Liver (tissue), 9 donors: ENCODE results near the gene OR1E2. TPM values are rescaled to one million over a fixed set of nuclear protein-coding genes. Genes with fewer than 3 reads are reported as not detected.

ENCODE experiments used
- DNase-seq: peaks from one replicate; pipeline ENCODE4 v3.0.0-alpha.2; 2017; ENCODE audit warnings: low spot score
- H3K27ac ChIP-seq, 2 donors: one replicate each; pipeline ENCODE4 v1.7.0; 2013; ENCODE audit warnings: inconsistent platforms in 2 of 2, low read length in 2 of 2, control low read depth in 1 of 2, low read depth in 1 of 2, mild to moderate bottlenecking in 1 of 2
- H3K27me3 ChIP-seq, 4 donors: one replicate each; pipeline versions ENCODE4 v1.6.1 to v1.7.0; 2013; ENCODE audit warnings: low read length in 3 of 4, inconsistent platforms in 1 of 4, mild to moderate bottlenecking in 1 of 4, moderate library complexity in 1 of 4; ENCODE audit not compliant: control insufficient read depth in 4 of 4, insufficient read depth in 4 of 4
- H3K36me3 ChIP-seq, 4 donors: one replicate each; pipeline versions ENCODE4 v1.6.1 to v1.7.0; 2013; ENCODE audit warnings: low read length in 3 of 4, mild to moderate bottlenecking in 3 of 4, low read depth in 1 of 4, moderate library complexity in 1 of 4; ENCODE audit not compliant: control insufficient read depth in 4 of 4, insufficient read depth in 3 of 4
- H3K4me1 ChIP-seq, 4 donors: one replicate each; pipeline versions ENCODE4 v1.6.1 to v1.7.0; 2013; ENCODE audit warnings: low read length in 3 of 4, mild to moderate bottlenecking in 3 of 4, moderate library complexity in 1 of 4; ENCODE audit not compliant: control insufficient read depth in 4 of 4, insufficient read depth in 4 of 4
- H3K4me3 ChIP-seq, 3 donors: one replicate each; pipeline versions ENCODE4 v1.6.1 to v1.7.0; 2013; ENCODE audit warnings: low read length in 3 of 3, control low read depth in 1 of 3, low read depth in 1 of 3, mild to moderate bottlenecking in 1 of 3
- H3K9ac ChIP-seq, 2 donors: one replicate each; pipeline ENCODE4 v1.7.0; 2013; ENCODE audit warnings: low read length in 2 of 2, mild to moderate bottlenecking in 2 of 2, moderate library complexity in 2 of 2, control low read depth in 1 of 2, low read depth in 1 of 2
- H3K9me3 ChIP-seq, 4 donors: one replicate each; pipeline versions ENCODE4 v1.6.1 to v1.7.0; 2013; ENCODE audit warnings: low read length in 3 of 4; ENCODE audit not compliant: control insufficient read depth in 4 of 4
- ATF3 ChIP-seq: IDR thresholded peaks from 2 replicates; pipeline ENCODE4 v1.6.1; 2016; ENCODE audit warnings: antibody characterized with exemption
- EGR1 ChIP-seq, 2 donors: IDR thresholded peaks; 2 replicates each; pipeline ENCODE4 v1.6.1; 2016 to 2018; ENCODE audit warnings: antibody characterized with exemption in 2 of 2, low read depth in 2 of 2
- FOXA1 ChIP-seq: IDR thresholded peaks from 2 replicates; pipeline ENCODE4 v1.6.1; 2016; ENCODE audit warnings: antibody characterized with exemption
- FOXA2 ChIP-seq: IDR thresholded peaks from 2 replicates; pipeline ENCODE4 v1.6.1; 2016; ENCODE audit warnings: antibody characterized with exemption
- GABPA ChIP-seq, 2 donors: IDR thresholded peaks in 1 of 2; conservative IDR thresholded peaks in 1 of 2; 2 replicates each; pipeline ENCODE4 v1.6.1; 2016; ENCODE audit warnings: antibody characterized with exemption in 2 of 2, mild to moderate bottlenecking in 1 of 2, moderate library complexity in 1 of 2
- HNF4A ChIP-seq, 2 donors: conservative IDR thresholded peaks; 2 replicates each; pipeline ENCODE4 v1.6.1; 2016; ENCODE audit warnings: antibody characterized with exemption in 2 of 2, mild to moderate bottlenecking in 2 of 2
- HNF4G ChIP-seq: IDR thresholded peaks from 2 replicates; pipeline ENCODE4 v1.6.1; 2016; ENCODE audit warnings: antibody characterized with exemption
- JUND ChIP-seq, 2 donors: IDR thresholded peaks; 2 replicates each; pipeline ENCODE4 v1.6.1; 2016; ENCODE audit warnings: antibody characterized with exemption in 2 of 2
- MAX ChIP-seq: IDR thresholded peaks from 2 replicates; pipeline ENCODE4 v1.6.1; 2016; ENCODE audit warnings: antibody characterized with exemption
- NR2F2 ChIP-seq: IDR thresholded peaks from 2 replicates; pipeline ENCODE4 v1.6.1; 2016; ENCODE audit warnings: antibody characterized with exemption
- RAD21 ChIP-seq, 2 donors: IDR thresholded peaks; 2 replicates each; pipeline ENCODE4 v1.6.1; 2016; ENCODE audit warnings: antibody characterized with exemption in 2 of 2, mild to moderate bottlenecking in 2 of 2
- REST ChIP-seq: IDR thresholded peaks from 2 replicates; pipeline ENCODE4 v1.6.1; 2016; ENCODE audit warnings: antibody characterized with exemption, mild to moderate bottlenecking
- RXRA ChIP-seq, 2 donors: IDR thresholded peaks; 2 replicates each; pipeline ENCODE4 v1.6.1; 2017 to 2018; ENCODE audit warnings: antibody characterized with exemption in 2 of 2, mild to moderate bottlenecking in 1 of 2
- SP1 ChIP-seq: IDR thresholded peaks from 2 replicates; pipeline ENCODE4 v1.6.1; 2018; ENCODE audit warnings: antibody characterized with exemption, mild to moderate bottlenecking
- TAF1 ChIP-seq: conservative IDR thresholded peaks from 2 replicates; pipeline ENCODE4 v1.6.1; 2016; ENCODE audit warnings: antibody characterized with exemption, mild to moderate bottlenecking
- YY1 ChIP-seq: IDR thresholded peaks from 2 replicates; pipeline ENCODE4 v1.6.1; 2016; ENCODE audit warnings: antibody characterized with exemption, mild to moderate bottlenecking
- ZBTB33 ChIP-seq: IDR thresholded peaks from 2 replicates; pipeline ENCODE4 v1.6.1; 2016; ENCODE audit warnings: antibody characterized with exemption
- WGBS: extraction: QIAGEN DNeasy Blood & Tissue Kit; methylation state at CpG from one replicate; pipeline ENCODE4 v1.1.7; 2013; 5-methylcytosine and 5-hydroxymethylcytosine counted together
- polyA plus RNA-seq, 2 donors: library from polyadenylated mRNA; stranded (reverse) in 1 of 2; unstranded in 1 of 2; fragments of 200-250 nt in 1 of 2; fragments of >200 nt in 1 of 2; fragmentation: Nextera tagmentation in 1 of 2; extraction: Ambion mirVana in 1 of 2; gene quantifications; one replicate each; pipeline versions ENCODE4 v1.2.1 to v1.2.3, GENCODE V29; 2013 to 2015
- total RNA-seq, 2 donors: library from RNA; depleted of rRNA; stranded (reverse); fragments of >200 nt; gene quantifications; one replicate each; pipeline ENCODE4 v1.2.3, GENCODE V29; 2014
- TF ChIP-seq, protein P1 (sequence below): fragments of 150-350 bp; IDR thresholded peaks from 2 replicates; pipeline ENCODE4 v1.5.1; 2017; ENCODE audit warnings: improper control_type of control experiment, low read depth, low read length; ENCODE audit not compliant: missing input control
- donor health status: healthy.
- donor health status: healthy.
- donor health status: healthy.
- donor health status: healthy.
- donor health status: healthy.

OR1E2 gene
- total and polyA plus RNA-seq, 4 donors: 0.08 TPM; not detected in 3

- H3K4me3 ChIP-seq: no peak overlapping the region
- peaks cover 0 to 20% (median 10%) of the 10 kb centered on the region in 4 donors for H3K4me1 ChIP-seq
- TF ChIP-seq SP1 (no peak), REST (no peak), FOXA1 (no peak), FOXA2 (no peak), RXRA (IDR thresholded peaks at IDR 0.05) (no peak), HNF4A (conservative IDR thresholded peaks at IDR 0.05) (no peak), GABPA (IDR thresholded peaks at IDR 0.05 in 1 of 2, conservative IDR thresholded peaks at IDR 0.05 in 1 of 2) (no peak), HNF4G (no peak), YY1 (no peak), RAD21 (IDR thresholded peaks at IDR 0.05) (no peak), MAX (no peak), JUND (IDR thresholded peaks at IDR 0.05) (no peak)
- TF ChIP-seq, protein P1, sequence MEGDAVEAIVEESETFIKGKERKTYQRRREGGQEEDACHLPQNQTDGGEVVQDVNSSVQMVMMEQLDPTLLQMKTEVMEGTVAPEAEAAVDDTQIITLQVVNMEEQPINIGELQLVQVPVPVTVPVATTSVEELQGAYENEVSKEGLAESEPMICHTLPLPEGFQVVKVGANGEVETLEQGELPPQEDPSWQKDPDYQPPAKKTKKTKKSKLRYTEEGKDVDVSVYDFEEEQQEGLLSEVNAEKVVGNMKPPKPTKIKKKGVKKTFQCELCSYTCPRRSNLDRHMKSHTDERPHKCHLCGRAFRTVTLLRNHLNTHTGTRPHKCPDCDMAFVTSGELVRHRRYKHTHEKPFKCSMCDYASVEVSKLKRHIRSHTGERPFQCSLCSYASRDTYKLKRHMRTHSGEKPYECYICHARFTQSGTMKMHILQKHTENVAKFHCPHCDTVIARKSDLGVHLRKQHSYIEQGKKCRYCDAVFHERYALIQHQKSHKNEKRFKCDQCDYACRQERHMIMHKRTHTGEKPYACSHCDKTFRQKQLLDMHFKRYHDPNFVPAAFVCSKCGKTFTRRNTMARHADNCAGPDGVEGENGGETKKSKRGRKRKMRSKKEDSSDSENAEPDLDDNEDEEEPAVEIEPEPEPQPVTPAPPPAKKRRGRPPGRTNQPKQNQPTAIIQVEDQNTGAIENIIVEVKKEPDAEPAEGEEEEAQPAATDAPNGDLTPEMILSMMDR: no peak
- WGBS: 94% methylated on average over 21 of the region's 21 CpGs
- no peak overlapping the region for H3K9ac ChIP-seq
- H3K27ac ChIP-seq: no peak overlapping the region
- H3K9me3 ChIP-seq: peaks cover 0 to 1% (median 0%) of the 10 kb centered on the region in 4 donors
- DNase-seq: no peak
- no peaks in the 10 kb centered on the region for H3K27me3 ChIP-seq
- H3K36me3 ChIP-seq: no peaks in the 10 kb centered on the region
Measured at GRCh38 chr17:3472137-3472536, 38.5 kb upstream of the OR1E2 start.

- peaks cover under 1 to 22% (median 11%) of the 10 kb centered on the region in 4 donors for H3K4me1 ChIP-seq
- no peak within 1 kb of the TSS for H3K9ac ChIP-seq
- no peaks in the 10 kb centered on the region for H3K27me3 ChIP-seq
- WGBS: 97% methylated on average over 38 of the region's 38 CpGs
- H3K4me3 ChIP-seq: no peak within 1 kb of the TSS
- peaks cover 0 to 1% (median 0%) of the 10 kb centered on the region in 4 donors for H3K9me3 ChIP-seq
- no peak for DNase-seq
- H3K36me3 ChIP-seq: no peaks in the 10 kb centered on the region
- H3K27ac ChIP-seq: no peak within 1 kb of the TSS
- TF ChIP-seq TAF1: no peak
- TF ChIP-seq EGR1 (IDR thresholded peaks at IDR 0.05; ENCODE audit: low read depth in 2 of 2): no peak
- no peak for TF ChIP-seq MAX
- no peak for TF ChIP-seq SP1
- no peak for TF ChIP-seq ATF3
- TF ChIP-seq GABPA (IDR thresholded peaks at IDR 0.05 in 1 of 2, conservative IDR thresholded peaks at IDR 0.05 in 1 of 2): no peak
- TF ChIP-seq ZBTB33: no peak
- no peak for TF ChIP-seq RXRA (IDR thresholded peaks at IDR 0.05)
- TF ChIP-seq, protein P1: no peak
- no peak for TF ChIP-seq REST
- TF ChIP-seq HNF4A (conservative IDR thresholded peaks at IDR 0.05): no peak
- TF ChIP-seq FOXA1: no peak
- no peak for TF ChIP-seq RAD21 (IDR thresholded peaks at IDR 0.05)
- no peak for TF ChIP-seq NR2F2
- no peak for TF ChIP-seq HNF4G
Measured at GRCh38 chr17:3471599-3471998, 38.0 kb upstream of the OR1E2 start, which contains the start of gene SPATA22. SPATA22 (minus strand) TSS chr17:3471819; CDS start chr17:3469325, 2,494 bp downstream.
